Nephron (organoid): ENCODE results near the gene CMTM8.

ENCODE experiments used
- H3K27ac Mint-ChIP-seq, 3 experiments: 2 replicates each; pipeline ENCODE4 v1.8.0; 2020; ENCODE audit warnings: mixed read lengths in 3 of 3, mild to moderate bottlenecking in 2 of 3, moderate library complexity in 1 of 3
- H3K27me3 Mint-ChIP-seq: 2 replicates; pipeline ENCODE4 v1.8.0; 2021; ENCODE audit warnings: low read depth, mild to moderate bottlenecking, moderate library complexity, mixed read lengths
- H3K36me3 Mint-ChIP-seq: 2 replicates; pipeline ENCODE4 v1.8.0; 2020; ENCODE audit warnings: low read depth, mixed read lengths
- H3K4me1 Mint-ChIP-seq: 2 replicates; pipeline ENCODE4 v1.8.0; 2020; ENCODE audit warnings: mixed read lengths
- H3K4me3 Mint-ChIP-seq, 3 experiments: 2 replicates each; pipeline ENCODE4 v1.8.0; 2020; ENCODE audit warnings: mild to moderate bottlenecking in 3 of 3, mixed read lengths in 3 of 3, moderate library complexity in 2 of 3
- H3K9me3 Mint-ChIP-seq: 2 replicates; pipeline ENCODE4 v1.8.0; 2020; ENCODE audit warnings: mixed read lengths
- CTCF ChIP-seq, 3 experiments: fragments of 200-600 bp; sonication (generic); IDR thresholded peaks; one replicate each; pipeline ENCODE4 v1.5.0; 2021; ENCODE audit warnings: antibody characterized with exemption in 3 of 3; ENCODE audit not compliant: unreplicated experiment in 3 of 3

Gene CMTM8

GRCh38 chr3:32340039-32340438 is 101.6 kb downstream of the CMTM8 start:
- Mint-ChIP-seq H3K27me3 (peaks cover 8% of the 10 kb centered on the region), H3K4me3 (no peak overlapping the region), H3K4me1 (peaks cover 11% of the 10 kb centered on the region), H3K9me3 (no peaks in the 10 kb centered on the region), H3K27ac (no peak overlapping the region), H3K36me3 (no peaks in the 10 kb centered on the region)
- TF ChIP-seq CTCF (IDR thresholded peaks at IDR 0.05; ENCODE audit: unreplicated experiment in 3 of 3): peak; percentile 57 to 77 (median 66)

GRCh38 chr3:32340611-32341365 is 102.3 kb downstream of the CMTM8 start:
- Mint-ChIP-seq H3K27me3 (peaks cover 3% of the 10 kb centered on the region), H3K9me3 (no peaks in the 10 kb centered on the region), H3K27ac (peak overlapping the region in 1 of 3 experiments; percentile 16), H3K4me3 (no peak overlapping the region), H3K4me1 (peaks cover 11% of the 10 kb centered on the region), H3K36me3 (no peaks in the 10 kb centered on the region)
- no peak for TF ChIP-seq CTCF (IDR thresholded peaks at IDR 0.05; ENCODE audit: unreplicated experiment in 3 of 3)

GRCh38 chr3:32347343-32348125 is 109.1 kb downstream of the CMTM8 start:
- no peaks in the 10 kb centered on the region for H3K9me3 Mint-ChIP-seq
- no peak overlapping the region for H3K4me3 Mint-ChIP-seq
- TF ChIP-seq CTCF (IDR thresholded peaks at IDR 0.05; ENCODE audit: unreplicated experiment in 3 of 3): no peak
- peaks cover 5% of the 10 kb centered on the region for H3K27me3 Mint-ChIP-seq
- H3K4me1 Mint-ChIP-seq: peaks cover 8% of the 10 kb centered on the region
- H3K36me3 Mint-ChIP-seq: no peaks in the 10 kb centered on the region
- H3K27ac Mint-ChIP-seq: peak overlapping the region in 1 of 3 experiments; percentile 51

GRCh38 chr3:32349184-32349583 is 110.7 kb downstream of the CMTM8 start:
- no peaks in the 10 kb centered on the region for H3K36me3 Mint-ChIP-seq
- no peak overlapping the region for H3K4me3 Mint-ChIP-seq
- H3K27me3 Mint-ChIP-seq: peaks cover 5% of the 10 kb centered on the region
- no peak for TF ChIP-seq CTCF (IDR thresholded peaks at IDR 0.05; ENCODE audit: unreplicated experiment in 3 of 3)
- peaks cover 13% of the 10 kb centered on the region for H3K4me1 Mint-ChIP-seq
- H3K27ac Mint-ChIP-seq: no peak overlapping the region
- no peaks in the 10 kb centered on the region for H3K9me3 Mint-ChIP-seq

- no peak overlapping the region for H3K27ac Mint-ChIP-seq
- peaks cover under 1% of the 10 kb centered on the region for H3K27me3 Mint-ChIP-seq
- H3K36me3 Mint-ChIP-seq: no peaks in the 10 kb centered on the region
- H3K4me3 Mint-ChIP-seq: no peak overlapping the region
- peaks cover 9% of the 10 kb centered on the region for H3K4me1 Mint-ChIP-seq
- no peak for TF ChIP-seq CTCF (IDR thresholded peaks at IDR 0.05; ENCODE audit: unreplicated experiment in 3 of 3)
- no peaks in the 10 kb centered on the region for H3K9me3 Mint-ChIP-seq
Measured at GRCh38 chr3:32352563-32352962, 114.1 kb downstream of the CMTM8 start.
